BJ (cell line): ENCODE measurements around the gene STOM. TPM values are rescaled to one million over a fixed set of nuclear protein-coding genes. Genes with fewer than 3 reads are reported as not detected.
"Not testable (repeated sequence)": the region's sequence is repeated elsewhere in the genome, so short reads cannot be mapped to it uniquely, and the experiment has no call there.

Experiments
- CTCF ChIA-PET: fragments of 350-600 bp; formaldehyde crosslinking; extraction: SDS; loops from one replicate; lab custom pipeline; 2021; ENCODE audit warnings: antibody characterized with exemption, inconsistent platforms; lab: Yijun Ruan, JAX
- POLR2A ChIA-PET: fragments of 300-600 bp; sonication (Branson Sonifier 250); formaldehyde crosslinking; extraction: SDS; loops from one replicate; lab custom pipeline; 2021; ENCODE audit warnings: antibody characterized with exemption; lab: Charles Lee
- DNase-seq: peaks from one replicate; pipeline ENCODE4 v3.0.0-alpha.2; 2011; ENCODE audit warnings: low read depth
- H3K27me3 ChIP-seq: 2 replicates; pipeline ENCODE4 v1.6.0; 2011; ENCODE audit warnings: low read length; ENCODE audit not compliant: control insufficient read depth, insufficient read depth
- H3K36me3 ChIP-seq: 2 replicates; pipeline ENCODE4 v1.5.1; 2011; ENCODE audit warnings: low read length; ENCODE audit not compliant: control insufficient read depth, insufficient read depth
- H3K4me3 ChIP-seq: 2 replicates; pipeline ENCODE4 v1.5.1; 2011; ENCODE audit warnings: low read depth, mild to moderate bottlenecking, control low read depth, low read length
- polyA plus RNA-seq: library from polyadenylated mRNA; depleted of rRNA; stranded (reverse); fragments of >200 nt; gene quantifications from 2 replicates; pipeline ENCODE4 v1.2.3, GENCODE V29; 2011; rRNA removed
- TF ChIP-seq, protein P1 (sequence below): IDR thresholded peaks from 2 replicates; pipeline ENCODE4 v1.5.1; 2011; ENCODE audit warnings: low read depth, mild to moderate bottlenecking, control low read depth, inconsistent platforms, low read length, moderate library complexity; ENCODE audit not compliant: insufficient read depth

STOM gene
- polyA plus RNA-seq, 1 experiment = 223 TPM

DNA sequence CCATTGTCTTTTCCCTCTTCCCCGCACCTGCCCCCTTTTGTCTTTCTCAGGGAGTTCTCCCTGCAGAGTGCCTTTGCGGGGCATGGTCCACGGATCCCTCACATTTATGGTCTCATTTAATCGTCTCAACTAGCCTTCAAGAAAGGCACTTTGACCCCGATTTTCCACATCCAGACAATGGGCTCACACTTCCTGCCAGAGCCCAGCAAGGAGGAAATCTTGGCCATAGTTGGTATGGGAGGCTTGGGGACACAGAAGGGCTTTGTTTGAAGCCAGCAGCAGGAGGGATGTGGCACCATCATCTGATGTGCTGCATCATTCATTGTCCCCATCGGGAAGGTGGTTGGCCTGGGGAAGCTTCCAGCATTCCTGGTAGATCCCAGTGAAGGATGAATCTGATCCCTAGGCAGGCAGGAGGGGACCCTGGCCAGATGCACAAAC, 77.2 kb downstream of the STOM start:
- Histone ChIP-seq H3K4me3 (no peak overlapping the region), H3K27me3 (no peaks in the 10 kb centered on the region), H3K36me3 (peaks cover 28% of the 10 kb centered on the region)
- TF ChIP-seq, protein P1, sequence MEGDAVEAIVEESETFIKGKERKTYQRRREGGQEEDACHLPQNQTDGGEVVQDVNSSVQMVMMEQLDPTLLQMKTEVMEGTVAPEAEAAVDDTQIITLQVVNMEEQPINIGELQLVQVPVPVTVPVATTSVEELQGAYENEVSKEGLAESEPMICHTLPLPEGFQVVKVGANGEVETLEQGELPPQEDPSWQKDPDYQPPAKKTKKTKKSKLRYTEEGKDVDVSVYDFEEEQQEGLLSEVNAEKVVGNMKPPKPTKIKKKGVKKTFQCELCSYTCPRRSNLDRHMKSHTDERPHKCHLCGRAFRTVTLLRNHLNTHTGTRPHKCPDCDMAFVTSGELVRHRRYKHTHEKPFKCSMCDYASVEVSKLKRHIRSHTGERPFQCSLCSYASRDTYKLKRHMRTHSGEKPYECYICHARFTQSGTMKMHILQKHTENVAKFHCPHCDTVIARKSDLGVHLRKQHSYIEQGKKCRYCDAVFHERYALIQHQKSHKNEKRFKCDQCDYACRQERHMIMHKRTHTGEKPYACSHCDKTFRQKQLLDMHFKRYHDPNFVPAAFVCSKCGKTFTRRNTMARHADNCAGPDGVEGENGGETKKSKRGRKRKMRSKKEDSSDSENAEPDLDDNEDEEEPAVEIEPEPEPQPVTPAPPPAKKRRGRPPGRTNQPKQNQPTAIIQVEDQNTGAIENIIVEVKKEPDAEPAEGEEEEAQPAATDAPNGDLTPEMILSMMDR = no peak
- POLR2A ChIA-PET = interaction anchor here (0.7 kb wide), 1 partner anchor 80 kb away, joined by 3 read pairs; no protein-coding TSS in a partner anchor
- CTCF ChIA-PET = interaction anchor here (2.4 kb wide), 1 partner anchor 80 kb away, joined by 10 read pairs; no protein-coding TSS in a partner anchor
- no peak for DNase-seq

DNA sequence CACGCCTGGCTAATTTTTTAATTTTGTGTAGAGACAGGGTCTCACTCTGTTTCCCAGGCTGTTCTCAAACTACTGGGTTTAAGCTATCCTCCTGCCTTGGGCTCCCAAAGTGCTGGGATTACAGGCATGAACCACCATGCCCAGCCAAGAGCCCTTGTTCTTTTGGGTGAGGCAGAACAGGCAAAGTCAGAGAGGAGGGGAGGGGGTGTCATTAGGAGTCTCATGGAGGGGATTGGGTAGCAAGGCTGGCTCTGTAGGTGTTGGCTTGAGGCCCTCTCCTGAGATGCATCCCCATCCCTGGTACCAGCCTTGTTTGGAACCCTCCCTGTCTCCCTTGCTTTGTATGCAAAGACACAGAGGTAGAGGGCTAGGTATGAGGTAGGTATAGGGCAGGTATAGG, 78.0 kb downstream of the STOM start:
- Histone ChIP-seq H3K36me3 (peaks cover 28% of the 10 kb centered on the region), H3K27me3 (no peaks in the 10 kb centered on the region), H3K4me3 (no peak overlapping the region)
- DNase-seq = no peak
- TF ChIP-seq, protein P1 = no peak
- ChIA-PET POLR2A (no interaction called here), CTCF (interaction anchor here (1.4 kb wide), 1 partner anchor 28 kb away, joined by 4 read pairs; no protein-coding TSS in a partner anchor)

DNA sequence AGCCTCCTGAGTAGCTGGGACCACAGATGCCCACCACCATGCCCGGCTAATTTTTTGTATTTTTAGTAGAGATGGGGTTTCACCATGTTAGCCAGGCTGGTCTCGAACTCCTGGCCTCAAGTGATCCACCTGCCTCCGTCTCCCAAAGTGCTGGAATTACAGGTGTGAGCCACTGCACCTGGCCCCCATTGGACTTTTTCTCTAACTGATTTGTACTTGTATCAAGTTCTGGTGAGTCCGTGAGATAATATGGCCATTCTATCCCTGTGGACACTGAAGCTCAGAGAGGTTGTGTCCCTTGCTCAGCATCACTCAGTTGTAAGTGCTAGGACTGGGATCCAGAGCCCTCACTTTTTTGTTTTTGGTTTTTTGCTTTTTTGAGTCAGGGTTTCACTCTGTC, 78.5 kb downstream of the STOM start:
- POLR2A ChIA-PET, H3K4me3 ChIP-seq, DNase-seq, H3K27me3 ChIP-seq: not testable (repeated sequence)
- H3K36me3 ChIP-seq = peaks cover 26% of the 10 kb centered on the region
- CTCF ChIA-PET = interaction anchor here (1.4 kb wide), 1 partner anchor 29 kb away, joined by 4 read pairs; no protein-coding TSS in a partner anchor

DNA sequence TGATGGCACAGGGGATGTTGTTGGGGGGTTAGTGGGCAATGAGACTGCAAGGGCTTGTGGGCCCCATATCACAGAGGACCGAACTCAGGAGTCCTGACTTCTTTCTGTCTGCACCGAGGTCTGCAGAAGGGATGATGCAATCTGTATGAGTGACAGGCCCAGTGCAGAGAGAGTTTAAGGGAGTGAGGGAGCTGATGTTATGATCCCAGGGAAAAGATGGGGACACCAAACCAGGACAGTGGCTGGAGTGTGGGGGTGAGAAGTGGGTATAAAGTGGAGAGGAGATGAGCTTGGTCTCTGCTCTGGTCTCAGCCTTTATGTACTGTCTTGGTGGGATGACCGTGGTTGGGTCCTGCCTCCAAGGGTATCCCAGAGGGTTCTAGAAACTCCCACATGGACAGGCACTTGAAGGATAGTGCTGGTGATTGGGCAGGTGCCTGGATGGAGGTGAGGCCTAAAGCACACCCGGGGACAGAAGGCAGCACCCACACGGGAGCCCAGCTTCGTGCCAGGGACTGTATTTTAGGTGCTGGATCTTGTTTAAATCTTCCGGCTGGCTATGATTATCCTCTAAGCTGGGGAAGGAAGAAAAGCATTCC, 80.2 kb downstream of the STOM start:
- ChIA-PET CTCF (interaction anchor here (0.6 to 5.2 kb wide), 7 partner anchors 11 to 145 kb away, joined by 3 to 44 read pairs (median 5); no protein-coding TSS in a partner anchor), POLR2A (interaction anchor here (1.2 kb wide), 1 partner anchor 12 kb away, joined by 3 read pairs; no protein-coding TSS in a partner anchor)

DNA sequence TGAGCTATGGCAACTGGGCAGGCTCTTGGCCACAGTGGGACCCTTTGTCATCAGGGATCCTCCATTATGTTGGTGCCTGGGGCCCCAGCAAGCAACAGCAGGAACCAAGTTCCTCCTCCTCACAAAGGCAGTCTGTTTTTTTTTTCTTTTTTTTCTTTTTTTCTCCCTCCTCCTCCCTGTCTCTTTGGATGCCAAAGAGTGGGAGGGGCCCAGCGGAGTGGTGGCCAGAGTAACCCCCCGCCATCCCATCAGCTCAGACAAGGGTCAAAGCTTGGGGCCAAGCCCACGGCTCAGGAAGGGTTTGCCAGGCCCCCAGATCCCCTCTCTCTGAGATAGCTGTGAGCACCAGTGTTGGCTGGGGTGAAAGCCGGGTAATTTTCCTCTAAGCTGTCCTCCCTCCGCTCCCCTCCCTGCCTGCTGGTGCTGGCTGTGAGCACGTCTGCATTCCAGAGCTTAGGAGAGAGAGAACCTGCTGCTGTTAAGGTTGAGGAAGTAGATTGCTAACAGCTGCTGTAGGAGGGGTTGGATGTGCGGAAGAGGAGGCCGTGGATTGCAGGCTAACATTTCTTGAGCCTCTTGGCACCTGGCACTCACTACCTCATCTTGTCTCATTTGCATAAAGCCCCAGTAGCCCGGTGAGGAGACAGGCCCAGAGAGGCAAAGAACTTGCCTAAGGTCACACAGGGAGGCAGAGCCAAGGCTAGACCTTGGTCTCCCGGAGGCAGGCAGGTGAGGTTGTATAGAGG, 80.9 kb downstream of the STOM start:
- Histone ChIP-seq H3K27me3 (no peaks in the 10 kb centered on the region), H3K4me3 (no peak overlapping the region), H3K36me3 (peaks cover 21% of the 10 kb centered on the region)
- ChIA-PET CTCF (interaction anchor here (0.6 to 5.2 kb wide), 8 partner anchors 8 to 145 kb away, joined by 3 to 44 read pairs (median 4); no protein-coding TSS in a partner anchor), POLR2A (interaction anchor here (0.5 to 1.2 kb wide), 2 partner anchors 11 to 55 kb away, joined by 3 to 4 read pairs; no protein-coding TSS in a partner anchor)
- TF ChIP-seq, protein P1 = no peak
- no peak for DNase-seq

More for the DNA sequence above, 80.2 kb downstream of the STOM start:
- Histone ChIP-seq H3K27me3 (no peaks in the 10 kb centered on the region), H3K36me3 (peaks cover 21% of the 10 kb centered on the region), H3K4me3 (no peak overlapping the region)
- no peak for DNase-seq
- TF ChIP-seq, protein P1 = no peak

Other genes starting within 250 kb of the STOM start
- gene RAB14, start 168.4 kb downstream of the STOM start, polyA plus RNA-seq = 18.3 and 20.0 TPM in 2 replicates
- gene GSN, start 102.1 kb downstream of the STOM start, polyA plus RNA-seq = 493 and 765 TPM in 2 replicates
- not detected in 2 replicates for gene GGTA1, start 129.6 kb upstream of the STOM start, polyA plus RNA-seq